Measurements from ENCODE around the gene KLC1. TPM values are rescaled to one million over a fixed set of nuclear protein-coding genes. Genes with fewer than 3 reads are reported as not detected.

The KLC1 gene
- total and polyA plus RNA-seq, 11 donors = 127 to 241 (median 158) TPM

- no peak for DNase-seq
- intact Hi-C loops (cut with DNase I) = no loop called here
- ATAC-seq = no peak
- no peak overlapping the region for H3K27ac ChIP-seq
- no peak for TF ChIP-seq POLR2A (IDR thresholded peaks at IDR 0.05)
- TF ChIP-seq, protein P1, sequence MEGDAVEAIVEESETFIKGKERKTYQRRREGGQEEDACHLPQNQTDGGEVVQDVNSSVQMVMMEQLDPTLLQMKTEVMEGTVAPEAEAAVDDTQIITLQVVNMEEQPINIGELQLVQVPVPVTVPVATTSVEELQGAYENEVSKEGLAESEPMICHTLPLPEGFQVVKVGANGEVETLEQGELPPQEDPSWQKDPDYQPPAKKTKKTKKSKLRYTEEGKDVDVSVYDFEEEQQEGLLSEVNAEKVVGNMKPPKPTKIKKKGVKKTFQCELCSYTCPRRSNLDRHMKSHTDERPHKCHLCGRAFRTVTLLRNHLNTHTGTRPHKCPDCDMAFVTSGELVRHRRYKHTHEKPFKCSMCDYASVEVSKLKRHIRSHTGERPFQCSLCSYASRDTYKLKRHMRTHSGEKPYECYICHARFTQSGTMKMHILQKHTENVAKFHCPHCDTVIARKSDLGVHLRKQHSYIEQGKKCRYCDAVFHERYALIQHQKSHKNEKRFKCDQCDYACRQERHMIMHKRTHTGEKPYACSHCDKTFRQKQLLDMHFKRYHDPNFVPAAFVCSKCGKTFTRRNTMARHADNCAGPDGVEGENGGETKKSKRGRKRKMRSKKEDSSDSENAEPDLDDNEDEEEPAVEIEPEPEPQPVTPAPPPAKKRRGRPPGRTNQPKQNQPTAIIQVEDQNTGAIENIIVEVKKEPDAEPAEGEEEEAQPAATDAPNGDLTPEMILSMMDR (IDR thresholded peaks at IDR 0.05) = no peak
- peaks cover 0 to 20% (median 13%) of the 10 kb centered on the region in 12 donors for H3K4me1 ChIP-seq
- H3K27me3 ChIP-seq = no peaks in the 10 kb centered on the region
- peaks cover 2 to 100% (median 100%) of the 10 kb centered on the region in 9 donors for H3K36me3 ChIP-seq
- WGBS, 4 donors = 92 to 95% (median 93%) methylated on average over 8 of the region's 8 CpGs
- no peak overlapping the region for H3K4me3 ChIP-seq
- no peaks in the 10 kb centered on the region for H3K9me3 ChIP-seq
Observed at GRCh38 chr14:103675957-103676356, 46.9 kb downstream of the KLC1 start.

DNA sequence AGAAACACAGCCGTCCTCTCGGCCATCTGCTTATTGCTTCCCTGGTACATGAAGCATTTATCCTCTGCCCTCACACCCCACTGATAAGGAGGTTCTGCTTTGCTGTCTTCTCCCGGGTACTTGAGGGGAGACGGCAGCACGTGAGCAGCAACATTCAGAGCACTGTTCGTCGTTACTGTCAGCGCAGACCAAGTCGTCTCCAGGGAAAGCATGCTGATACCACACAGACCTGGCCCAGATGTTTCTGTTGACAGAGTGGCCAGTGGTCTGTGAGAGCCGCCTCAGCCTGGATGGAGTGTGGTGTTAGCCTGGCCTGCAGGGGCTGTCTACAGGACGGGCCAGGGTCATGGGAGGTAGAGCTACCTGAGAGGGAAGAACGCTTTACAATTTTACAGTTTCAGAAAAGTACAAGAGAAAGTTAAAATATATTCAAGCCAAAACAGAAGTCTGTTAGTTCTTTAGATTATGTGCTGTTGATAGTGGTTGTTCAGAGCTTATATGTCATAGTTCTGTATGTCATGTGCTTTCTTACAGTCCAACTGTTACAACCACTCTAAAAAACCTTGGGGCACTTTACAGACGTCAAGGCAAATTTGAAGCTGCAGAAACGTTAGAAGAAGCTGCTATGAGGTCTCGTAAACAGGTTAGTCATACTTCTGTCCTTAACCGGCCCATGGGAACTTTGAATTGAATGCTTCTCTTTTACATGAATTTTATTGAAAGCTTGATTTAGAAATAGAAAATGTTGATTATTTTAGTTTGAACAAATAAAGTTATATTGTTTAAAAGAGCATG, 48.1 kb downstream of the KLC1 start:
- no peak for TF ChIP-seq POLR2A (IDR thresholded peaks at IDR 0.05)
- TF ChIP-seq, protein P1 (IDR thresholded peaks at IDR 0.05) = no peak
- Histone ChIP-seq H3K36me3 (peaks cover 2 to 100% (median 100%) of the 10 kb centered on the region in 9 donors), H3K4me1 (peaks cover 0 to 20% (median 13%) of the 10 kb centered on the region in 12 donors), H3K27ac (no peak overlapping the region), H3K4me3 (no peak overlapping the region), H3K27me3 (no peaks in the 10 kb centered on the region), H3K9me3 (no peaks in the 10 kb centered on the region)
- intact Hi-C loops (cut with DNase I) = no loop called here
- WGBS, 4 donors = 56 to 72% (median 61%) methylated on average over 16 of the region's 16 CpGs
- peak; percentile 25 to 50 (median 42) for ATAC-seq
- no peak for DNase-seq

DNA sequence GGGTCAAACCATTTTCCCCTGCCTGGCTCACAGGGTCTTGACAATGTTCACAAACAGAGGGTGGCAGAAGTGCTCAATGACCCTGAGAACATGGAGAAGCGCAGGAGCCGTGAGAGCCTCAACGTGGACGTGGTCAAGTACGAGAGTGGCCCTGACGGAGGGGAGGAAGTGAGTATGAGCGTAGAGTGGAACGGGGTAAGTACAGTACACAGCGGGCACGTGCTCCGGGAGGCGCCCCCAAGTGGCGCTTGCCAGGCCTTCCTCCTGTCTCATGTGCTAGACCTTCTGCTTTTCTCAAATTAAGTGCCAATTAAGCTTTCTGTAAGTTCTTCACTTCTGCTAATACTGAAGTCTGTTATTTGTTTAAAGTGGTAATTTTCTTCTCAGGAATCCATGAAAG, 50.3 kb downstream of the KLC1 start:
- Histone ChIP-seq H3K36me3 (peaks cover 2 to 100% (median 99%) of the 10 kb centered on the region in 9 donors), H3K27ac (peak overlapping the region in 3 of 12 donors; percentile 2 to 28 (median 19)), H3K4me1 (peaks cover 0 to 28% (median 14%) of the 10 kb centered on the region in 12 donors), H3K4me3 (no peak overlapping the region), H3K27me3 (no peaks in the 10 kb centered on the region), H3K9me3 (no peaks in the 10 kb centered on the region)
- intact Hi-C loops (cut with DNase I) = loop anchor here in 1 of 10 donors (1.0 kb wide), 1 partner anchor 9 kb away; no protein-coding TSS in a partner anchor
- ATAC-seq (peak; percentile 41 to 80 (median 70)), DNase-seq (peak in 2 of 5 donors; percentile 36 to 57)
- 47 to 52% (median 49%) methylated on average over 13 of the region's 13 CpGs for WGBS, 4 donors
- TF ChIP-seq, protein P1 (IDR thresholded peaks at IDR 0.05) = peak in 11 of 12 donors; percentile 10 to 54 (median 33)
- no peak for TF ChIP-seq POLR2A (IDR thresholded peaks at IDR 0.05)

GRCh38 chr14:103680491-103681231, 51.6 kb downstream of the KLC1 start:
- intact Hi-C loops (cut with DNase I) = loop anchor here in 3 of 10 donors (5.0 to 10.0 kb wide), 3 partner anchors 37 to 106 kb away; partner anchors contain the start of genes KLC1 (in 1 of the 3), XRCC3 (in 1 of the 3) and ZFYVE21 (in 1 of the 3)
- H3K27me3 ChIP-seq = no peaks in the 10 kb centered on the region
- DNase-seq (no peak), ATAC-seq (no peak)
- peaks cover 0 to 34% (median 19%) of the 10 kb centered on the region in 12 donors for H3K4me1 ChIP-seq
- WGBS, 4 donors = 77 to 87% (median 85%) methylated on average over 17 of the region's 17 CpGs
- H3K4me3 ChIP-seq = no peak overlapping the region
- no peak overlapping the region for H3K27ac ChIP-seq
- H3K9me3 ChIP-seq = no peaks in the 10 kb centered on the region
- H3K36me3 ChIP-seq = peaks cover 2 to 100% (median 99%) of the 10 kb centered on the region in 9 donors
- TF ChIP-seq, protein P1 (IDR thresholded peaks at IDR 0.05) = no peak
- TF ChIP-seq POLR2A (IDR thresholded peaks at IDR 0.05) = no peak

Data from heart left ventricle (tissue), 16 donors.